Panc1 (cell line): ENCODE measurements around the gene KCNQ1. TPM values are rescaled to one million over a fixed set of nuclear protein-coding genes. Genes with fewer than 3 reads are reported as not detected.

ENCODE experiments used
- ATAC-seq: fragments of 200-7000 bp; cut with Tn5 transposase; 2 replicates; pipeline ENCODE4 v1.9.1; 2020; ENCODE audit warnings: mild to moderate bottlenecking, moderate library complexity
- BruUV-seq: library from RNA; stranded (reverse); fragments of 400-500 nt; replicated peaks from 2 replicates; lab custom pipeline; 2021; lab: Mats Ljungman, UMichigan
- CTCF ChIA-PET: fragments of 300-600 bp; sonication (Branson Sonifier 250); formaldehyde crosslinking; loops from one replicate; lab custom pipeline; 2022; ENCODE audit warnings: antibody characterized with exemption; lab: Charles Lee
- POLR2A ChIA-PET: fragments of 300-600 bp; sonication (Branson Sonifier 250); formaldehyde crosslinking; loops from one replicate; lab custom pipeline; 2022; ENCODE audit warnings: antibody characterized with exemption; lab: Charles Lee
- DNase-seq: peaks from one replicate; pipeline ENCODE4 v3.0.0-alpha.2; 2010; ENCODE audit warnings: low read depth, low spot score
- H3K27ac ChIP-seq: 2 replicates; pipeline ENCODE4 v1.5.1; 2011; ENCODE audit warnings: mild to moderate bottlenecking, low read length, inconsistent platforms
- H3K27me3 ChIP-seq: fragments of 200-500 bp; sonication (Bioruptor generic); 2 replicates; pipeline ENCODE4 v1.6.0; 2014; ENCODE audit warnings: low read length, inconsistent platforms; ENCODE audit not compliant: control insufficient read depth, insufficient read depth
- H3K36me3 ChIP-seq: fragments of 200-500 bp; sonication (Bioruptor generic); 2 replicates; pipeline ENCODE4 v1.5.1; 2014; ENCODE audit warnings: inconsistent platforms, mild to moderate bottlenecking, low read length, moderate library complexity; ENCODE audit not compliant: control insufficient read depth, insufficient read depth
- H3K4me1 ChIP-seq: 2 replicates; pipeline ENCODE4 v1.5.1; 2011; ENCODE audit warnings: inconsistent platforms, mild to moderate bottlenecking, low read length, moderate library complexity; ENCODE audit not compliant: control insufficient read depth, insufficient read depth
- H3K4me3 ChIP-seq, 2 experiments: 2 replicates each; pipeline ENCODE4 v1.5.1; 2011 to 2012; ENCODE audit warnings: low read depth in 2 of 2, low read length in 2 of 2, mild to moderate bottlenecking in 2 of 2, inconsistent platforms in 1 of 2, moderate library complexity in 1 of 2
- H3K9me3 ChIP-seq: fragments of 200-500 bp; sonication (Bioruptor generic); 2 replicates; pipeline ENCODE4 v1.5.1; 2014; ENCODE audit warnings: low read depth, mild to moderate bottlenecking, inconsistent platforms, low read length, moderate library complexity; ENCODE audit not compliant: control insufficient read depth, insufficient read depth
- POLR2AphosphoS5 ChIP-seq: IDR thresholded peaks from 2 replicates; pipeline ENCODE4 v1.6.1; 2012; ENCODE audit warnings: mild to moderate bottlenecking, low read depth, low read length, moderate library complexity
- SIN3A ChIP-seq: IDR thresholded peaks from 2 replicates; pipeline ENCODE4 v1.6.1; 2012; ENCODE audit warnings: low read depth, mild to moderate bottlenecking, low read length, moderate library complexity, borderline replicate concordance; ENCODE audit not compliant: insufficient read depth
- TCF7L2 ChIP-seq: IDR thresholded peaks from 2 replicates; pipeline ENCODE4 v1.6.1; 2011; ENCODE audit warnings: mild to moderate bottlenecking, low read depth, low read length, inconsistent platforms
- in situ Hi-C: cut with HindIII; loops from 2 replicates; pipeline ENCODE4 v1.10.0; 2016; ENCODE audit warnings: low sequenced_read_pairs, low pct_unique_long_range_greater_than_20kb
- intact Hi-C: fragments of 100-400 bp; cut with micrococcal nuclease; formaldehyde crosslinking; loops from one replicate; pipeline ENCODE4 v1.10.0; 2022; ENCODE audit not compliant: unreplicated experiment
- total RNA-seq: library from RNA; stranded (reverse); gene quantifications from one replicate; pipeline ENCODE4 v1.2.1, GENCODE V29; 2021; ENCODE audit not compliant: unreplicated experiment
- TF ChIP-seq, protein P1 (sequence below): fragments of 450-650 bp; IDR thresholded peaks from 2 replicates; pipeline ENCODE4 v1.5.1; 2017; ENCODE audit warnings: mild to moderate bottlenecking
- TF ChIP-seq, protein P2 (sequence below), 2 experiments: IDR thresholded peaks; 2 replicates each; pipeline ENCODE4 v1.6.1; 2011 to 2012; ENCODE audit warnings: low read depth in 2 of 2, control low read depth in 1 of 2, low read length in 1 of 2, mild to moderate bottlenecking in 1 of 2, moderate library complexity in 1 of 2; ENCODE audit not compliant: insufficient read depth in 1 of 2

Gene KCNQ1
- total RNA-seq, 1 experiment from 2014 or later = 1.0 TPM

DNA sequence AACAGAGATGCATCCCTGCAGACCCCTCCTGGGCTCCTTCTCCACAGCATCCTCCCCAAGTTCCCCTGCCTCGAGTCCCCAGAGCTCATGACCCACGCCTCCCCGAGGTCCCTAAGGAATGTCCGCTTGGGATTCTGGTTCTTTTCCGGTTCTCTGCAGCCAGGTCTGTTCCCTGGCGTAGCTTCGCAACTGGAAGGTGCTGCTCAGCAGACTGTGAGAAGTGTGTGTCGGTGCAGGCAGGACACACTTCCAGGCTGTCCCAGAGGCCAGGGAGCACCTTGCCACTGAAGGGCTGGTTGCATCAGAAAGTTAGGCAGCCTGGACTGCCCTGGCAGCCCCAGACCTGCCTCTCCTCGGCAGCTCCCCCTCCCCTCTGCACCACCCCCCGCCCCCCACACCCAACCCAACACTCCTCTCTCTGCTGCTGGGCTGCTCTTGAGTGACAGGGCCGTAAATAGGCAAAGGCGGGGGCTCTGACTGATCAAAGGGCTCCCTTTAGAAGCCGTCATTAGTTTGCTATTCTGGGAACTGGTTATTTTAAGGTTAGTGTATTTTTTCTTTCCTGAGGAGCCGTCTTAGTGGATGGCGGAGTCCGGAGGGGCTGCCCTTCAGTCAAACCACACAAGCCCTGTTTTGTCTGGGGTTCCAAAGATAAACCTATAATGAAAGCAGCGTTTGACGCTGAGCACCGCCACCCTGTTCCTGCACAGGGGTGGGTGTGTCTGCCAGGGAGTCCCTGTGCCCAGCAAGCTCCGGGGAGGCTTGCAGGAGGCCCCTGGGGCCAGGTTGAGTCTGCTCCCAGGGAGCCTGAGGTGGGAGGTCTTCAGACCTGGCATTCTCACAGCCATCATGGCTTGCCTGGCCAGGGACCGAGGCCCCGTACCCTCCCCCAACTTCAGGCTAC, 343.6 kb downstream of the KCNQ1 start:
- no peak for ATAC-seq
- Histone ChIP-seq H3K9me3 (0 out of 2 replicates have a peak, but pooled peaks cover 4% of the 10 kb centered on the region), H3K36me3 (no peaks in the 10 kb centered on the region), H3K4me1 (no peaks in the 10 kb centered on the region), H3K4me3 (no peak overlapping the region), H3K27me3 (peaks cover 13% of the 10 kb centered on the region; the same call in 1 of the 2 replicates), H3K27ac (no peak overlapping the region)
- no peak for TF ChIP-seq POLR2AphosphoS5
- TF ChIP-seq SIN3A = no peak
- TF ChIP-seq TCF7L2 = no peak
- TF ChIP-seq, protein P1, sequence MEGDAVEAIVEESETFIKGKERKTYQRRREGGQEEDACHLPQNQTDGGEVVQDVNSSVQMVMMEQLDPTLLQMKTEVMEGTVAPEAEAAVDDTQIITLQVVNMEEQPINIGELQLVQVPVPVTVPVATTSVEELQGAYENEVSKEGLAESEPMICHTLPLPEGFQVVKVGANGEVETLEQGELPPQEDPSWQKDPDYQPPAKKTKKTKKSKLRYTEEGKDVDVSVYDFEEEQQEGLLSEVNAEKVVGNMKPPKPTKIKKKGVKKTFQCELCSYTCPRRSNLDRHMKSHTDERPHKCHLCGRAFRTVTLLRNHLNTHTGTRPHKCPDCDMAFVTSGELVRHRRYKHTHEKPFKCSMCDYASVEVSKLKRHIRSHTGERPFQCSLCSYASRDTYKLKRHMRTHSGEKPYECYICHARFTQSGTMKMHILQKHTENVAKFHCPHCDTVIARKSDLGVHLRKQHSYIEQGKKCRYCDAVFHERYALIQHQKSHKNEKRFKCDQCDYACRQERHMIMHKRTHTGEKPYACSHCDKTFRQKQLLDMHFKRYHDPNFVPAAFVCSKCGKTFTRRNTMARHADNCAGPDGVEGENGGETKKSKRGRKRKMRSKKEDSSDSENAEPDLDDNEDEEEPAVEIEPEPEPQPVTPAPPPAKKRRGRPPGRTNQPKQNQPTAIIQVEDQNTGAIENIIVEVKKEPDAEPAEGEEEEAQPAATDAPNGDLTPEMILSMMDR = no peak
- TF ChIP-seq, protein P2, sequence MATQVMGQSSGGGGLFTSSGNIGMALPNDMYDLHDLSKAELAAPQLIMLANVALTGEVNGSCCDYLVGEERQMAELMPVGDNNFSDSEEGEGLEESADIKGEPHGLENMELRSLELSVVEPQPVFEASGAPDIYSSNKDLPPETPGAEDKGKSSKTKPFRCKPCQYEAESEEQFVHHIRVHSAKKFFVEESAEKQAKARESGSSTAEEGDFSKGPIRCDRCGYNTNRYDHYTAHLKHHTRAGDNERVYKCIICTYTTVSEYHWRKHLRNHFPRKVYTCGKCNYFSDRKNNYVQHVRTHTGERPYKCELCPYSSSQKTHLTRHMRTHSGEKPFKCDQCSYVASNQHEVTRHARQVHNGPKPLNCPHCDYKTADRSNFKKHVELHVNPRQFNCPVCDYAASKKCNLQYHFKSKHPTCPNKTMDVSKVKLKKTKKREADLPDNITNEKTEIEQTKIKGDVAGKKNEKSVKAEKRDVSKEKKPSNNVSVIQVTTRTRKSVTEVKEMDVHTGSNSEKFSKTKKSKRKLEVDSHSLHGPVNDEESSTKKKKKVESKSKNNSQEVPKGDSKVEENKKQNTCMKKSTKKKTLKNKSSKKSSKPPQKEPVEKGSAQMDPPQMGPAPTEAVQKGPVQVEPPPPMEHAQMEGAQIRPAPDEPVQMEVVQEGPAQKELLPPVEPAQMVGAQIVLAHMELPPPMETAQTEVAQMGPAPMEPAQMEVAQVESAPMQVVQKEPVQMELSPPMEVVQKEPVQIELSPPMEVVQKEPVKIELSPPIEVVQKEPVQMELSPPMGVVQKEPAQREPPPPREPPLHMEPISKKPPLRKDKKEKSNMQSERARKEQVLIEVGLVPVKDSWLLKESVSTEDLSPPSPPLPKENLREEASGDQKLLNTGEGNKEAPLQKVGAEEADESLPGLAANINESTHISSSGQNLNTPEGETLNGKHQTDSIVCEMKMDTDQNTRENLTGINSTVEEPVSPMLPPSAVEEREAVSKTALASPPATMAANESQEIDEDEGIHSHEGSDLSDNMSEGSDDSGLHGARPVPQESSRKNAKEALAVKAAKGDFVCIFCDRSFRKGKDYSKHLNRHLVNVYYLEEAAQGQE (IDR thresholded peaks at IDR 0.05; ENCODE audit: insufficient read depth in 1 of 2, low read depth in 2 of 2, low read length in 1 of 2) = no peak
- CTCF ChIA-PET = no interaction called here
- no TSS peak for BruUV-seq
- intact Hi-C loops = no loop called here
- POLR2A ChIA-PET = no interaction called here
- no peak for DNase-seq
- in situ Hi-C loops = no loop called here

DNA sequence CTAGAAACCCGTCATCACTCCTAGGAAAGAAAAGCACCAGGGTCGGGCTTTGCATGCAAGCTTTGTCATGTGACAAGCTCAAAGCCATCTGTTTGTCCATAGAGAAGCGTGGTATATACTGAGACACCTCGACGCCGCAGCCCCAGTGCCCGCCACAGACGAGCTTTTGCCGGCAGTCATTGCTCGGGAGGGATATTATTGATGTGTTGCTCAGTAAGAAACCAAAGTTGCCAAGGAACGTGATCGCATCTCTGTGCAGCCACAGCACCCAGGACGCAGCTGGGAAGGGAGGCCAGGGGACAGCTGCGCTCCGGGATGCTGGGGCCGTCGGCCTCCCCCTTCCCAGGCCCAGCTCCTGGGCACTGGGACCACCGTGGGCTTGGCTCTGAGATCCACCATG, 344.5 kb downstream of the KCNQ1 start:
- peaks cover 13% of the 10 kb centered on the region; the same call in 1 of the 2 replicates for H3K27me3 ChIP-seq
- TF ChIP-seq SIN3A (no peak), TCF7L2 (no peak), POLR2AphosphoS5 (no peak)
- TF ChIP-seq, protein P2 (IDR thresholded peaks at IDR 0.05; ENCODE audit: insufficient read depth in 1 of 2, low read depth in 2 of 2, low read length in 1 of 2) = no peak
- TF ChIP-seq, protein P1 = no peak
- POLR2A ChIA-PET = no interaction called here
- H3K4me1 ChIP-seq = no peaks in the 10 kb centered on the region
- intact Hi-C loops = no loop called here
- in situ Hi-C loops = no loop called here
- no peak for ATAC-seq
- no peak for DNase-seq
- no peaks in the 10 kb centered on the region for H3K36me3 ChIP-seq
- no peak overlapping the region for H3K27ac ChIP-seq
- 0 out of 2 replicates have a peak, but pooled peaks cover 4% of the 10 kb centered on the region for H3K9me3 ChIP-seq
- CTCF ChIA-PET = no interaction called here
- no peak overlapping the region for H3K4me3 ChIP-seq
- BruUV-seq = no TSS peak
